AG09319 (cell line): ENCODE measurements around the gene TCF4.
"Not testable (repeated sequence)": the region's sequence is repeated elsewhere in the genome, so short reads cannot be mapped to it uniquely, and the experiment has no call there.

Experiments
- DNase-seq: peaks from one replicate; pipeline ENCODE4 v3.0.0-alpha.2; 2010; ENCODE audit warnings: low read depth; ENCODE audit errors: extremely low read depth
- CTCF ChIP-seq: IDR thresholded peaks from 2 replicates; pipeline ENCODE4 v1.5.1; 2011; ENCODE audit warnings: low read depth, mild to moderate bottlenecking, inconsistent platforms, low read length, moderate library complexity

Gene TCF4

GRCh38 chr18:55475916-55476315 is 112.1 kb downstream of the TCF4 start:
- no peak for TF ChIP-seq CTCF

DNA sequence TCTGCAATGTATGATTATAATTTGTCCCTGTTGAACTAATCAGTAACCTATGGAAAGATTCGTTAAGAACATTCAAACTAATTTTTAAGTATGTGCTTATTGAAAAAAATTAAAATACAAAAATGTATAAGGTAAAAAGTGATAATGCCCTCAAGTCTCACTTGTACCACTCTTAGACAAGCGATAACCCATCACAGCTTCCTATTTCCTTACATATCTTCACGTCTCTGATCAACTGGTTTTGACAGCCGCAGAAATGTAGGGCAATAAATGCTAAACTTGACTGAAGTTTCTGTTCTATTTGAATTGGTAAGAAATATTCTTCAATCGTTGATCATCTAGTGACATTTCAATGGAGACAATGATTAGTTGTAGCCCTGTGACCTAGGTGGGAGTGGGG is 112.5 kb downstream of the TCF4 start:
- no peak for TF ChIP-seq CTCF
- no peak for DNase-seq

More at GRCh38 chr18:55475916-55476315, 112.1 kb downstream of the TCF4 start:
- DNase-seq: no peak

GRCh38 chr18:55473560-55473959 is 114.4 kb downstream of the TCF4 start:
- DNase-seq: no peak
- no peak for TF ChIP-seq CTCF

GRCh38 chr18:55473058-55473457 is 114.9 kb downstream of the TCF4 start:
- TF ChIP-seq CTCF: no peak
- DNase-seq: no peak

GRCh38 chr18:55470826-55471225 is 117.2 kb downstream of the TCF4 start:
- TF ChIP-seq CTCF: no peak
- no peak for DNase-seq

GRCh38 chr18:55469134-55469533 is 118.9 kb downstream of the TCF4 start:
- not testable (repeated sequence) for DNase-seq

- TF ChIP-seq CTCF: no peak
- DNase-seq: no peak
Measured at GRCh38 chr18:55466789-55467188, 121.2 kb downstream of the TCF4 start.

DNA sequence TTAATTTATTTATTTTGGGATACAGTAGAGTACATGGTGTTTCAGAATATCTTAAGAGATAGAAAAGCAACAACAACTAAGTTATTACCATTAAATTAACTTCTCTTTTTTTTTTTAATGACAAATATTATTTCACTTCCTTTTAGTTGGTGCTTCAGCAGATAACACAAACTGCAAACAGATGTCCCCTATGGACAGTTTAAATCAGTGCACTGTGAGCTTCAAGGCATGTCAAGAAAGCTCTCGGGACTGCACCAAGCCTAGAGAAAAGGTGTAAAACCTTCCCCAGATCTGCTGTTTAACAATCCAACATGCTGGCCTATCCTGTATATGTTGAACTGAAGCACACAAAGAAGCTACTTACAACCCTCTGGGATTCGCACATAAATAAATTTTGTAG is 122.7 kb downstream of the TCF4 start:
- TF ChIP-seq CTCF: no peak
- DNase-seq: no peak
